IMR-90 (cell line): ENCODE measurements around the gene PPP1R14C.

ENCODE experiments used
- BHLHE40 ChIP-seq: fragments of 150-350 bp; IDR thresholded peaks from 2 replicates; pipeline ENCODE4 v1.6.1; 2016; ENCODE audit warnings: mild to moderate bottlenecking, low read depth, low read length
- CTCF ChIP-seq: conservative IDR thresholded peaks from 2 replicates; pipeline ENCODE4 v1.5.1; 2012; ENCODE audit warnings: mild to moderate bottlenecking, low read depth, low read length, improper control_type of control experiment
- ELK1 ChIP-seq: fragments of 150-350 bp; IDR thresholded peaks from 2 replicates; pipeline ENCODE4 v1.6.1; 2016; ENCODE audit warnings: low read depth, mild to moderate bottlenecking, low read length, moderate library complexity, borderline replicate concordance
- FOS ChIP-seq: fragments of 150-350 bp; IDR thresholded peaks from 2 replicates; pipeline ENCODE4 v1.6.1; 2016; ENCODE audit warnings: low read depth, low read length
- POLR2A ChIP-seq: IDR thresholded peaks from 2 replicates; pipeline ENCODE4 v1.6.1; 2012; ENCODE audit warnings: mild to moderate bottlenecking, low read depth, low read length
- RAD21 ChIP-seq: IDR thresholded peaks from 2 replicates; pipeline ENCODE4 v1.6.1; 2012; ENCODE audit warnings: low read length, improper control_type of control experiment
- RCOR1 ChIP-seq: IDR thresholded peaks from 2 replicates; pipeline ENCODE4 v1.6.1; 2012; ENCODE audit warnings: mild to moderate bottlenecking, low read length, improper control_type of control experiment; ENCODE audit not compliant: insufficient replicate concordance
- RFX5 ChIP-seq: IDR thresholded peaks from 2 replicates; pipeline ENCODE4 v1.8.0; 2012; ENCODE audit warnings: low read depth, mild to moderate bottlenecking, low read length, moderate library complexity
- SMC3 ChIP-seq: fragments of 150-350 bp; IDR thresholded peaks from 2 replicates; pipeline ENCODE4 v1.6.1; 2016; ENCODE audit warnings: low read depth, mild to moderate bottlenecking, antibody characterized with exemption, low read length, moderate library complexity
- USF2 ChIP-seq: fragments of 150-350 bp; IDR thresholded peaks from 2 replicates; pipeline ENCODE4 v1.6.1; 2017; ENCODE audit warnings: mild to moderate bottlenecking, antibody characterized with exemption, low read length, low read depth

GRCh38 chr6:150269857-150270223 is 127.0 kb downstream of the PPP1R14C start:
- TF ChIP-seq RAD21 = no peak
- no peak for TF ChIP-seq CTCF
- TF ChIP-seq BHLHE40 = no peak
- TF ChIP-seq USF2 = no peak
- TF ChIP-seq POLR2A = no peak
- no peak for TF ChIP-seq FOS
- TF ChIP-seq RCOR1 = no peak
- TF ChIP-seq RFX5 = no peak
- no peak for TF ChIP-seq ELK1
- no peak for TF ChIP-seq SMC3
